GM12874 (cell line): ENCODE results near the gene ZBTB40.

Experiments
- TF ChIP-seq, protein P1 (sequence below): IDR thresholded peaks from 2 replicates; pipeline ENCODE4 v1.5.1; 2011; ENCODE audit warnings: low read depth, mild to moderate bottlenecking, control low read depth, low read length, moderate library complexity; ENCODE audit not compliant: insufficient read depth

ZBTB40 gene

DNA sequence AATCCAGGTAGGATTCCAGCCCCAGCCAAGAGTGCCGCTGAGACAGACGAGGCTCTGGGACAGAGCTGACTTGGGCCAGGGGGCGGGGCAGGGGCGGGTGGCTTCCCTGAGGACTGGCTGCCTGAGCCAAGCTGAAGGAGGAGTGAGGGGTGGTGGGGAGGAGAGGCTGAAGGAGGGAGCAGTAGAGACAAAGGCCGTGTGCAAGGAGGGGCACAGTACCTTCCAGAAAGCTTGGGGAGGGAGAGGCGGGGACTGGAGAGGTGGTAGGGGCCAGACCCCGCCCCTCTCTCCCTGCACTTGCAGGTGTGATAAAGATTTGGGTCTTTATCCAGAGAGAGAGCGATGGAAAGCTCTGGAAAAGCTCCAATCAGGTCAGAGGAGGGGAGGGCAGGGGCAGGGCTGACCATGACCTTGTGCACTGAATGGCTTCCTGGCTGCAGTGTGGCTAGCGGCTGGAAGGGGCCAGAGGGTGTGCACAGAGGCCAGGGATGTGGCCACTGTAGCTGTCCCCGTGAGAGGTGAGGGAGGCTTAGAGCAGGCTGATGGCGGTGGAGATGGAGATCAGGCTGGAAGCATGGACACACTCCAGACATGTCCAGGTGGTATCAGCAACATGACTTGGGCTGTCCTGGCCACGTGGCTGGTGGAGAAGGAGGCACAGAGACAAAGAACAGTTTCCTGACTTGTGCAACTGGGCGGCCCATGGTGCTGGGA, 104.9 kb downstream of the ZBTB40 start:
- TF ChIP-seq, protein P1, sequence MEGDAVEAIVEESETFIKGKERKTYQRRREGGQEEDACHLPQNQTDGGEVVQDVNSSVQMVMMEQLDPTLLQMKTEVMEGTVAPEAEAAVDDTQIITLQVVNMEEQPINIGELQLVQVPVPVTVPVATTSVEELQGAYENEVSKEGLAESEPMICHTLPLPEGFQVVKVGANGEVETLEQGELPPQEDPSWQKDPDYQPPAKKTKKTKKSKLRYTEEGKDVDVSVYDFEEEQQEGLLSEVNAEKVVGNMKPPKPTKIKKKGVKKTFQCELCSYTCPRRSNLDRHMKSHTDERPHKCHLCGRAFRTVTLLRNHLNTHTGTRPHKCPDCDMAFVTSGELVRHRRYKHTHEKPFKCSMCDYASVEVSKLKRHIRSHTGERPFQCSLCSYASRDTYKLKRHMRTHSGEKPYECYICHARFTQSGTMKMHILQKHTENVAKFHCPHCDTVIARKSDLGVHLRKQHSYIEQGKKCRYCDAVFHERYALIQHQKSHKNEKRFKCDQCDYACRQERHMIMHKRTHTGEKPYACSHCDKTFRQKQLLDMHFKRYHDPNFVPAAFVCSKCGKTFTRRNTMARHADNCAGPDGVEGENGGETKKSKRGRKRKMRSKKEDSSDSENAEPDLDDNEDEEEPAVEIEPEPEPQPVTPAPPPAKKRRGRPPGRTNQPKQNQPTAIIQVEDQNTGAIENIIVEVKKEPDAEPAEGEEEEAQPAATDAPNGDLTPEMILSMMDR: no peak

DNA sequence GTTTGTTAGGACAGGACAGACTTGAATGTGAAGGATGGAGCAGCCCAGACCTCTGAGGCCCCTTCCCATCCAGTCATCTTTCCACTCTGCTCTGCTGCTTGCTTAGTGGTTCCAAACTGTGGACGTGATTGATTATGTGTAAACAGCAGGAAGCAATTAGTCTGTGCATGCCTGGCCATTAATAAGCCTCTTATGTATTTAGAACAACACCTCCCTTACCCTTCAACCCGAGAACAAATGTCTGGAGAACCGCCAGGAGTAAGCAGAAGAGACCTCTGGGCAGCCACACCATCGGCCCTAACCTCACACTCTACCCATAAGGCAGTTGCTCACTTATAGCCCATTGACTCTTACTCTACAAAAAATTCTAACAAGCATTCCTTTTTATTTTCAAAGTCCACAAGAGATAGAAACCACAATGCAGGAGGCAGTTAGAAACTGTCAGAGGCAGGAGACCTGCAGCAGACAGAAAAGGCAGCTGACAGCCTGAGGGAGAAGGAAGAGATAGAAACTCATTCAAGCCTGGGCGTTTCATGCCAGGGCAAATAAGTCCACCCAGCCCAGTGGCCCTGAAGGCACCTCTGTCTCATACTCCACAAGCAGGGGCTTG, 105.8 kb downstream of the ZBTB40 start:
- TF ChIP-seq, protein P1: no peak

DNA sequence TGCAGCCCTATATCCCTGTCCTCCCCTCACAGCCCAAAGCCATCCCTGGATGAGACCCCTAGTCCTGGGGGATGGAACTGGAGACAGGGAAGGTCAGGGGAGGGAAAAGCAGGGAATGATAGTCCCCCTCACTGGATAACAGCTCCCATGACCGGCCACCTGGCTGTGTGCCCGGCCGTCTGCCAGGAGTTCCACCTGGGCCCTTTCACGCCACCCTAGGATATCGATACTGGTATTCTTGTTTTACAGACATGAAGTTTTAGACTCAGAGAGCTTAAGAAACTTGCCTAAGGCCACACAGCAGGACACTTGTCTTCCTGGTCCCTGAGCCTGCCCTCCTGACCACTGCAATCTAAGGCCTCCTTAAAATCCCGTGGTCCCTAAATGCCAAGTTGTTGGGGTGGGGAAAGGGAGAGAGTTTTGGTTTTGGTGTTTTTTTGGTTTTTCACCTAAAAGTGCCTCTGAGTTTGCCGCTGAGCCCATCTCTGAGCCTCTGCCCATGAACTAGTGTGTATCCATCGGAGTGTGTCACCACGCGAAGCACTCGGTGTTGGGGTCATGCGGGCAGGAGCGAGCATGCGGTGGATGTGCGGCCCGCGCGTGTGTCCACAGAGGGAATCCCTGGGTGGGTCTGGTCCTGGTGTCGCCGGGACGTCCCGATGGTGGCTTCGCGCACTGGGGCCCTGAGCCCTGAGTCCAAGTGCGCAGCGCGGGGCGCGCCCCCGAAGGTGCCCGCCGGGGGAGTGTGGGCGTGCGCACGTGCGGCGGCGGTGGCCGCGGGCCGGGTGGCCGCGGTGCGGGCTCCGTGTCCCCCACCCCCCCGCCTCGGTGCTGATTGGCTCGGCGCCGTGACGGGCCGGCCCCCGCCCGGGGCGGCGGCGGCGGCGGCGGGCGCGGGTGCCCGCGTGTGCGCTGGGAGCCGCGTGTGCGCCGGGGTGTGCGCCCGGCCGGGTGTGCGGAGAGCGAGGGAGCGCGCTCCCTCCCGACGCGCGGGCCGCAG, 111.2 kb downstream of the ZBTB40 start, which contains the start of gene EPHA8:
EPHA8 (plus strand) TSS at position 906 of the 1,000 bp plus-strand sequence. CDS start 147 bp downstream, outside the sequence.
- TF ChIP-seq, protein P1: no peak

DNA sequence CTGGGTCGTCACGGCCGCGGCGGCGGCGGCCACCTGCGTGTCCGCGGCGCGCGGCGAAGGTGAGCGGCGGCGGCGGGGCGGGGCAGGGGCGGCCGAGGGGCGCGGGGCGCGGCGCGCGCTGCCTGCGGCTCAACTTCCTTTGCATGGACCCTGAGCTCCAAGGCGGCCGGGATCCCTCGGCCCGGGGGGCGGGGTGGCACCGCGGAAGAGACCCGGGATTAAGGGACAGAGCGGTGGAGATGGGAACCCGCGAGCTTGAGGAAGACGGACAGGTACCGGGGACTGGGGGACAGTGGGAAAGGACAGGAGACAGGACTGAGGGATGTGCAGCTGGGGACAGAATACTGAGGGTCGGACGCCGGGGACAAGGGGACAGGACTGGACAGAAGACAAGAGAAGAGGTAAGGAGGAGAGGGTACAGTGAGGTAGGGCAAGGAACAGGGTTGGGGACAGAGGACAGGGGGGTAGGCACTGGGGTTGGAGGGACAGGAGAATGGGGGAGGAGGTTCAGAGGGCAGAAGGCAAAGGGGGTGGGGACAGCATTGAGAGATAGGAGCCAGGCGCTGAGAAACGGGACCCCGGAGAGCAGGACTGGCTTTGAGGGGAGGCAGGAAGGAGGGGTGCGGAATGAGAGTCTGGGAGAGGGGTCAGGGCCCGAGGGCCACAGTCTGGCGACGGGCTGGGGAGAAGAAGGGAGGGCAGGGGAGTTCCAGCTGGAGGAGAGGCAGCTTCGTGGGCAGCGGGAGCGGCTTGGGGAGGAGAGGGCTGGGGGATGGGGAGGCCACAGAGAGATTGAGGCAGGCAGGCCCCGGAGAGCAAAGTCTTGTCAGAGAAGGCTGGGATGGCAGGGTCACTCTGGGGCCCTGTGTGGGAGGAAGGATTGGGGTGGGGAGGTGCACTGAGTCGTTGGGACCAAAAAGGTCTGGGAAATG, 112.3 kb downstream of the ZBTB40 start:
- TF ChIP-seq, protein P1: no peak

GRCh38 chr1:22566161-22566560, 114.5 kb downstream of the ZBTB40 start:
- TF ChIP-seq, protein P1: no peak

GRCh38 chr1:22567197-22567596, 115.5 kb downstream of the ZBTB40 start:
- TF ChIP-seq, protein P1: no peak
